HG03045 (cell line): ENCODE data around the gene TSPEAR.

Experiments
- ATAC-seq: cut with Tn5 transposase; IDR thresholded peaks from one replicate; pipeline ENCODE4 v1.9.1; 2021; ENCODE audit warnings: mild to moderate bottlenecking, moderate library complexity; ENCODE audit not compliant: unreplicated experiment

The TSPEAR gene

DNA sequence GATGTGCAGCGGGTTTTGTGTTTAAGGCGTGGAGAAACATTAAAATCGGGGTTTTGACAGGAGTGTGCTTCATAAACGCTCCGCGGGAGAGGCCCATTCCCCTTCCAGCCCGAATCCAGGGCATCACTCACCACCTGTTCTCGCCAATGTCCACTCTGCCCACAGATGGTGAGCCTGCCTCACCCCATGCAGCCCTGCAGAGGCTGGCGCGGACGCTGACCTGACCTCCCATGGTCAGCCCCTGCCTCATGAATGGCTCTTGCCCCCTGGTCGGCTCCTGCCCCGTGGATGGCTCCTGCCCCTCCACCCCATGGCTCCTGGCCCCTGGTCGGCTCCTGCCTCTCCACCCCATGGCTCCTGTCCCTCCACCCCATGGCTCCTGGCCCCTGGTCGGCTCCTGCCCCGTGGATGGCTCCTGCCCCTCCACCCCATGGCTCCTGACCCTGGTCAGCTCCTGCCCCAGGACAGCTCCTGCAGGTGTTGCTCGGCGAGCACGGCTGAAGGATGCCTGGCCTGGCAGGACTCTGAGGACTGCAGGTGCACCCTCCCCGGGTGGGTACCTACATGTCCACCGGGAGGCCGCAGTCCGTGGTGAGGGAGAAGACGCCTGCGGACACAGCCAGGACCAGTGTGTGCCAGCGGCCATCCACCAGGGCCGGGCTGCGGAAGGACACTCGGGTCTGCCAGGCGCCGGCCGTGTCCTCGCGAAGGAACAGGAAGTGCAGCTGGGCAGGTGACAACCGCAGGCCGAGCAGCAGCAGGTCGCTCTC is 178.1 kb downstream of the TSPEAR start:
- no peak for ATAC-seq

- no peak for ATAC-seq
Observed at GRCh38 chr21:44532712-44533111, 178.7 kb downstream of the TSPEAR start.

DNA sequence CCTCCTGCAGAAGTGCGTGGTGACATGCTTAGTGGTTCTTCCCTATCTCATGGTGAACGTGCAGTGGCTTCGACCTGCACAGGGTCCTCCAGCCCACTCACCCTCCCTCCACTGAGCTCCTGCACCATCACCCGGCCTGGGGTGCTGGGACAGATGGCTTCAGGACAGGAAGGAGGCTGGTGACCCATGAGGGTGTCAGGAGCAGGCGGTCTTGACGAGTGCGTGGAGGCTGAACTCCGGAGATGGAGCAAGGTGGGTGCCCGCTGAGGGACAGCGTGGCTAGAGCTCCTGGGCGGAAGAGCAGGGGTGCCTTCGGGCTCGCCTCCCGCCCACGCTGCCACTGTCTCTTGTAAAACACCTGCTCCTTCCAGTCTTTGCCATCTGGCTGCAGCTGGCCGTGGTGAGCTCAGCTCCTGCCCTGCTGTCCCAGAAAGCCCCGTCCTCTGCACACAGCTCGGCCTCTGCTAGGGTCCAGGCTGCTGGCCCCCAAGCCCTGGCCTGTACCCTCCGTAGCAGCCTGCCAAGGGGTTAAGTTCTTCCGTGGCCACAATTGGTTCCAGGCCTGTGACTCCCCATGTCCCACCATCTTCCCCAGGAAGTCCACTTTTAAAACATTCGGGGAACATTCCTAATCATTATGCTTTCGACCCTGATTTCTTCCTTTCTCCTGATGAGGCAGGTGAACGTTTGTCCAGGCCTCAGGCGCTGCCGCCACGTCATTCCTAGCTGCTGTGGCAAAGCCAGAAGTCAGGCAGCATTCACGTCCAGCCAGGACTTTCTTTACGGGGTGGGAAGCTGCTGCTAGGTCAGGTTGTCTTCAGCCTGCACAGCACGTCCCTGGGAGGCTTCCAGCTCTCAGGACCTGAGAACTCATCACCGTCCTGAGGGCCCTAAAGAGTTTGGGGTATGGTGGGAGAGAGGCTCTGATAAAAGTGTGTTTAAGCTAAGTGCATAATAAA is 179.5 kb downstream of the TSPEAR start:
- ATAC-seq, result no peak

GRCh38 chr21:44530903-44531605 is 180.3 kb downstream of the TSPEAR start:
- no peak for ATAC-seq

- ATAC-seq, result no peak
Observed at GRCh38 chr21:44530221-44530902, 181.0 kb downstream of the TSPEAR start.

DNA sequence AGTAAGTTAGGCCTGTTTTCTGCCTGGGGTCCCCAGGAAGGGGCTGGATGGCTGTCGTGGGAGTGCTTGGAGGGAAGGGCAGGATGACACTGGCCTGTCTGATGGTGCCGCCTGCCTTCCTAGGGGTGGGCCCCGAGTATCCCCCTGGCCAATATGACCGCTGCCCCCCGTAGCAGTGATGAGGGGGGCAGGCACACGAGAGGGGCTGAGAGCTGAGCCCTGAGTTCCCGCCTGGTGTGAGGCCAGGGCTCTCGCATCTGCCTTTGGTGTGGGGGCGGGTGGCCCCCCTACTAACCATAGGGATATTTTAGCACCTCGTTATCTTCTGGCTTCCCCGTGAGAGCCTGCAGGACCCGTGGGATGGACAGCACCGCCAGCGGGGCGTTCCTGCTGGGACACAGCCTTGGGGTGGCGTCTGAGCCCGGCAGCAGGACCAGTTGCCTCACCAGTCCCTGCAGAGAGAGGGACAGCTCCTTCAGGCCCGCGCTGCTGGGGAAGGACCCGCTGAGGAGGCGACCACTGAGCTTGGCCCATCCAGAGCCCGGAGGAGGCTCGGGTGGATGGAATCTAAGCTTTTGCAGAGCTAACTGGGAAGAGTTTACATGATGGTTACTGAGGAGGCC is 181.8 kb downstream of the TSPEAR start:
- ATAC-seq, result no peak

DNA sequence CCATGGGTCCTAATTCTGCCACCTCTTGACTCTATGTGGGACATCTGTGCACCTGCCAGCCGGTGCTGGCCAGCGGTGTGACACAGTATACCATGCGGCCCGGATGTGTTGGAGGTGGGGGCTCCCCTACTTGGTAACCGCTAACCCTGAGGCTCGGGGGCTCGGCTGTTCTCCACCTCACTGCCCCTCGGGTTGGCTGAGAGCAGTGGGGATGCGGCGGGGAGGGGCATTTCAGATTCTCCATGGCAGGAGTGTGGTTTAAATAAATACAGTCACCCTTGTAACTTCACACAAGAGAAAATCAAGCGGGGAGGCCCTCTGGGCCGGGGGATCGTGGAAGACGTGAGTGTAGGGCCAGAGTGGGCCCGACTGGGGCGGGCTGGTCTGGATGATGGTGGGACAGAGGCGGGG is 182.4 kb downstream of the TSPEAR start:
- ATAC-seq, result no peak

GRCh38 chr21:44528634-44528995 is 182.8 kb downstream of the TSPEAR start:
- ATAC-seq, result no peak

DNA sequence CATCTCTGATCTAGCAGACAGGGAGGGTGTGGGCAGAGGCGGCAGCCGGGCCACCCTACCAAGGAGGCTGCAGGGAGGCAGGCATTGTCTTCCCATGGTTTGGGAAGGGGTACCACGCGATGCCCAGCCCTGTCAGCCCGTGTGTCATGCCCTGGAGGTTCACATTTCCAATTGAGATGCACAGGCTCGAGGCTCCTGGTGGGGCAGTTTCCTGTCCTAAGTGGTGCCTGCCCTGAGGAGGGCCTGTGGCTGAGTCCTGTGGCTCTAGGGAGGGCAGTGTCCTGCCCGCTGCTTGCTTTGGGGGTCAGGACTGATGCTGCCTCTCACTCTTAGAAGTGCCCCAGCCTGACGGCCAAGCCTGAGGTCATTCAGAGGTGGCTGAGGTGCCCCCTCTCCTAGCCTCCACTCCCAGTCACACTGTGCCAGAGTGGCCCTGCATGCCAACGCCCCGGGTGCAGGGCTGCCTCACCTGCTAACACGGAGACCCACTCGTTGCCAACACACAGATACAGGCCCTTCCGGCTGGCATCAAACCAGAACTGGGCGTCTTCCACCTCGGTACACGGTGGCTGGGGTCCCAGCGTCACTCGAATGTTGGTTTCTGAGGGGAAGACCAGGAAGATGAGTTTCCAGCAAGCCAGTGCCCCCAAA is 183.3 kb downstream of the TSPEAR start:
- no peak for ATAC-seq

GRCh38 chr21:44527156-44527982 is 184.0 kb downstream of the TSPEAR start:
- no peak for ATAC-seq

- ATAC-seq, result no peak
Observed at GRCh38 chr21:44526096-44526997, 185.0 kb downstream of the TSPEAR start.

DNA sequence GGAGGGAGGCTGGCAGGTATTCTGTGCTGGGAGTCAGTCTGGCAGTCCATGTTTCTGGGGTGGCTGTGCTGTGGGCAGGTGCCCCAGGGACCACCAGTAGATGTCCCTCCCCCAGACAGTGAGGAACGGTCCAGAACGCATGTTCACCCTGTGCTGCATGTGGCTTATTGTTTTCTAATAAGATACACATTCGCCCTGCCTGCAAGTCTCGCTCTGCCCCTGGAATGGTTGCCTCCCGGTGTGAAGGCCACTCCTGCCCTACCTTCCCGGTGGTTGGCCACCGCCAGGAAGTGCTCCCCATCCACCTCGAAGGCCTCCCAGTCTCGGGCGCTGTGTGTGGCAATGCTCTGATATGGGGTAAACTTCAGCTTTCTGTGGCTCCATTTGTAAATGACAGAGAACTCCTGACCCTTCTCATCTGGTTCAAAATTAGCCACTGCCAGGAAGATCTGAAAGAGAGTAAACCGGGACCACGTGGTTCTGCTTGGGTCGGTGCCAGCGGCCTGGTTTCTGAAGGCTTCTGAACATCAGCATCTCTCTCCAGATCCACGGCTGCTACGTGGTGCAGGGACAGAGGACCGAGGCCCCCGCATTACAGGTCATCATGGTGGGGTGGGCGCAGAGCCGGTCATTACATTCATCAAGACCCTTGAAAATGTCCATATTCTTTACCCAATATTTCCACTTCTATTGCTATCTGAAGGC is 185.8 kb downstream of the TSPEAR start:
- no peak for ATAC-seq

DNA sequence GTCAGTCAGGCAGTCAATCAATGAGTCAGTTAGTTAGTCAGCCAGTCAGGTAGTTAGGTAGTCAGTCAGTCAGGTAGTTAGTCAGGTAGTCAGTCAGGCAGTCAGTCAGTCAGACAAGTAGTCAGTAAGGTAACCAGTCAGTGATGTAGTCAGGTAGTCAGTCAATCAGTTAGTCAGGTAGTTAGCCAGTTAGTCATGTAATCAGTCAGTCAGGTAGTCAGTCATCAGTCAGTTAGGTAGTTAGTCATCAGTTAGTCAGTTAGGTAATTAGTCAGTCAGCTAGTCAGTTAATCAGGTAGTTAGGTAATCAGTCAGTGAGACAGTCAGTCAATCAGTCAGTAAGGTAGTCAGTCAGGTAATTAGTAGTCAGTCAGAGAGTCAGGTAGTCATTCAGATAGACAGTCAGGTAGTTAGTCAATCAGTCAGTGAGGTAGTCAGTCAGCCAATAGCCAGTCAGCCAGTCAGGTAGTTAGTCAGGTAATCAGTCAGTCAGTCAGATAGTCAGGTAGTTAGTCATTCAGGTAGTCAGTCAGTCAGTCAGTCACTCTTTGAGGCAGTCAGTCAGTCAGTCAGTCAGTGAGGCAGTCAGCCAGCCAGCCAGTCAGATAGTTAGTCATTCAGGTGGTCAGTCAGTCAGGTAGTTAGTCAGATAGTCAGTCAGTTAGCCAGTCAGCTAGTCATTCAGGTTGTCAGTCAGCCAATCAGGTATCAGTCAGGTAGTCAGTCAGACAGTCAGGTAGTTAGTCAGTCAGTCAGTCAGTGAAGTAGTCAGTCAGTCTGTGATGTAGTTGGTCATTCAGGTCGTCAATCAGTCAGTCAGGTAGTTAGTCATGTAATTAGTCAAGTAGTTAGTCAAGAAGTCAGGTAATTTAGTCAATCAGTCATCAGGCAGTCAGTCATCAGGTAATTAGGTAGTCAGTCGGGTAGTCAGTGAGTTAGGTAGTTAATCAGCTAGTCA is 186.7 kb downstream of the TSPEAR start:
- no peak for ATAC-seq

- ATAC-seq, result no peak
Observed at GRCh38 chr21:44523567-44524413, 187.6 kb downstream of the TSPEAR start.

DNA sequence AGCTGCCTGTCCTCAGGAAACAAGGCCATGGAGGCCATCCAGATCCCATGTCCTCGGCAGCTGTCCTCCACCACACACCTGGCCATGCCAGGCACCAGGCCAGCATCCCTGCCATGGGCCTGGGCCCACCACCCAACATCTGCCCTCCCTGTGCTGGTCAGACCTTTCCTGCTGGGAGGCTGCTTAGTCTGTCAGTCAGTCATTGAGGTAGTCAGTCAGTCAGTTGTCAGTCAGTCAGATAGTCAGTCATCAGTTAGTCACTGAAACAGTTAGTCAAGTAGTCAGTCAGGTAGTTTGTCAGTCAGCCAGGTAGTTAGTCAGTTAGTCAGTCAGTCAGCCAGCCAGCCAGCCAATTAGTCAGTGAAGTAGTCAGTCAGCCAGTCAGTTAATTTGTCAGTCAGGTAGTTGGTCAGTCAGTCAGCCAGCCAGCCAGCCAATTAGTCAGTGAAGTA is 188.6 kb downstream of the TSPEAR start:
- ATAC-seq, result no peak
